ENCODE data around the gene PELO. TPM values are rescaled to one million over a fixed set of nuclear protein-coding genes. Genes with fewer than 3 reads are reported as not detected.
A peak's percentile ranks its signal among the peaks of the same experiment; 100 is the strongest.

Gene PELO
- polyA plus RNA-seq, 1 experiment = 29.6 TPM

DNA sequence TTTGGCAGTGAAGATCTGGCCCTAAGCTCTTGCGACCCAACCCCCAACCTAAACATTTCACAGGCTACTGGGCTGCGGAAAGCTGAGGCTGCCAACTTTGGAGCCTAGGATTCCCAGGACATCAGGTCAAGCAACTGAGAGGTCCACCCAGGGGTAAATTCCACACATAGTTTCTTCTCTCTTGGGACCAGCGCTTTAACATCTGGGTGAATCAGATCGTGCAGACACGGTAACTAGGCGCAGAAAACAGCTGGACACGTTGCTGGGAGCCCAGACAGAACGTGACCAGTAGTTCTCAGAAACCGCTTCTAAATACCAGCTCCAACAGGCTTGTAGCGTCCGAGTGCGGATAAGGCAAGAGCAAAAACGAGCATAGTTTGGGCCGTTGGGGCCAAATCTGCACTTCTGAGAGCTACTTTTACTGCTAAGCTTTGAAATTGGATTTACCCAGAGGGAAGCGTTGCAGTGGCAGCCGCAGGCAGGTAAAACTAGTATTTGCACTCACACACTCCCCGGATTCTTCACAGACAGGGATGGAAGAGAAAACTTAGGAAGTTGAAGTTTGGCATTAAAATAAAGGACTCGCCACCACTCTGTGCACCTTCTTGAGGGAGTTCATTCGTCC, 11.8 kb downstream of the PELO start:
- ChIA-PET POLR2A (interaction anchor here (1.0 kb wide), 1 partner anchor 10 kb away, joined by 5 read pairs; no protein-coding TSS in a partner anchor), CTCF (interaction anchor here (0.6 to 2.6 kb wide), 8 partner anchors 10 to 135 kb away, joined by 3 to 7 read pairs (median 4); no protein-coding TSS in a partner anchor)
- no peaks in the 10 kb centered on the region for H3K27me3 ChIP-seq (ENCODE audit: control insufficient read depth, insufficient read depth, low read length)
- peak overlapping the region; percentile 62 for H3K4me3 ChIP-seq (ENCODE audit: low read depth, low read length)
- DNase-seq (ENCODE audit: low read depth) = peak; percentile 69
- TF ChIP-seq, protein P1, sequence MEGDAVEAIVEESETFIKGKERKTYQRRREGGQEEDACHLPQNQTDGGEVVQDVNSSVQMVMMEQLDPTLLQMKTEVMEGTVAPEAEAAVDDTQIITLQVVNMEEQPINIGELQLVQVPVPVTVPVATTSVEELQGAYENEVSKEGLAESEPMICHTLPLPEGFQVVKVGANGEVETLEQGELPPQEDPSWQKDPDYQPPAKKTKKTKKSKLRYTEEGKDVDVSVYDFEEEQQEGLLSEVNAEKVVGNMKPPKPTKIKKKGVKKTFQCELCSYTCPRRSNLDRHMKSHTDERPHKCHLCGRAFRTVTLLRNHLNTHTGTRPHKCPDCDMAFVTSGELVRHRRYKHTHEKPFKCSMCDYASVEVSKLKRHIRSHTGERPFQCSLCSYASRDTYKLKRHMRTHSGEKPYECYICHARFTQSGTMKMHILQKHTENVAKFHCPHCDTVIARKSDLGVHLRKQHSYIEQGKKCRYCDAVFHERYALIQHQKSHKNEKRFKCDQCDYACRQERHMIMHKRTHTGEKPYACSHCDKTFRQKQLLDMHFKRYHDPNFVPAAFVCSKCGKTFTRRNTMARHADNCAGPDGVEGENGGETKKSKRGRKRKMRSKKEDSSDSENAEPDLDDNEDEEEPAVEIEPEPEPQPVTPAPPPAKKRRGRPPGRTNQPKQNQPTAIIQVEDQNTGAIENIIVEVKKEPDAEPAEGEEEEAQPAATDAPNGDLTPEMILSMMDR (IDR thresholded peaks at IDR 0.05; ENCODE audit: insufficient read depth, low read depth, low read length) = no peak
- peaks cover 2% of the 10 kb centered on the region for H3K36me3 ChIP-seq (ENCODE audit: control insufficient read depth, insufficient read depth, low read length)

DNA sequence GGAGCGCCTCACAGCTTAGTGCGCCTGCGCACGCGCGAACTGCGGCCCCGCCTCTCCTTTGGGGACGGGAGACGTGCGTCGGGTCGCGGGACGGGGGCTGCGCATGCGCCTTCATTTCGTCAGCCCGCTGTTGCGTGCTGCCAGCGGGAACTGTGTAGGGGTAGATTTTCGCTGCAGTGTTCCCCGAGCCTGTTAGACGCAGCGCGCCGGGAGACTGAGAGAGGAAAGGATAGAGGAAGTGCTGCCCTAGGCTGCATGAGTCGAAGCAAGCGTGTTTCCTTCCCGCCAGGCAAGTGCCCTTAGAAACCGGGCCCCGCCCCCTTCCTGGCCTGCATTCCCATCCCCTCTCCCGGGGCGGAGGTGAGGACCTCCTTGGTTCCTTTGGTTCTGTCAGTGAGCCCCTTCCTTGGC, 12.3 kb downstream of the PELO start:
- POLR2A ChIA-PET = interaction anchor here (1.0 kb wide), 1 partner anchor 10 kb away, joined by 5 read pairs; no protein-coding TSS in a partner anchor
- CTCF ChIA-PET = interaction anchor here (1.2 to 2.6 kb wide), 5 partner anchors 13 to 136 kb away, joined by 3 to 7 read pairs (median 4); no protein-coding TSS in a partner anchor
- DNase-seq (ENCODE audit: low read depth) = no peak
- Histone ChIP-seq H3K27me3 (ENCODE audit: control insufficient read depth, insufficient read depth, low read length) (no peaks in the 10 kb centered on the region), H3K36me3 (ENCODE audit: control insufficient read depth, insufficient read depth, low read length) (peaks cover 2% of the 10 kb centered on the region), H3K4me3 (ENCODE audit: low read depth, low read length) (peak overlapping the region; percentile 62)
- TF ChIP-seq, protein P1 (IDR thresholded peaks at IDR 0.05; ENCODE audit: insufficient read depth, low read depth, low read length) = no peak

DNA sequence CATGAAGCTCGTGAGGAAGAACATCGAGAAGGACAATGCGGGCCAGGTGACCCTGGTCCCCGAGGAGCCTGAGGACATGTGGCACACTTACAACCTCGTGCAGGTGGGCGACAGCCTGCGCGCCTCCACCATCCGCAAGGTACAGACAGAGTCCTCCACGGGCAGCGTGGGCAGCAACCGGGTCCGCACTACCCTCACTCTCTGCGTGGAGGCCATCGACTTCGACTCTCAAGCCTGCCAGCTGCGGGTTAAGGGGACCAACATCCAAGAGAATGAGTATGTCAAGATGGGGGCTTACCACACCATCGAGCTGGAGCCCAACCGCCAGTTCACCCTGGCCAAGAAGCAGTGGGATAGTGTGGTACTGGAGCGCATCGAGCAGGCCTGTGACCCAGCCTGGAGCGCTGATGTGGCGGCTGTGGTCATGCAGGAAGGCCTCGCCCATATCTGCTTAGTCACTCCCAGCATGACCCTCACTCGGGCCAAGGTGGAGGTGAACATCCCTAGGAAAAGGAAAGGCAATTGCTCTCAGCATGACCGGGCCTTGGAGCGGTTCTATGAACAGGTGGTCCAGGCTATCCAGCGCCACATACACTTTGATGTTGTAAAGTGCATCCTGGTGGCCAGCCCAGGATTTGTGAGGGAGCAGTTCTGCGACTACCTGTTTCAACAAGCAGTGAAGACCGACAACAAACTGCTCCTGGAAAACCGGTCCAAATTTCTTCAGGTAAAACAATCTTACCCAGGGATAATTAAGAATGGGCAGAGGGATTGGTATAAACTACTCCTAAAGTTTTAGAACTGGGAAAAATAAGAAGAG, 12.9 kb downstream of the PELO start:
- H3K4me3 ChIP-seq (ENCODE audit: low read depth, low read length) = peak overlapping the region; percentile 62
- CTCF ChIA-PET = interaction anchor here (1.2 to 2.6 kb wide), 4 partner anchors 13 to 115 kb away, joined by 3 to 7 read pairs (median 4); no protein-coding TSS in a partner anchor
- DNase-seq (ENCODE audit: low read depth) = no peak
- POLR2A ChIA-PET = no interaction called here
- TF ChIP-seq, protein P1 (IDR thresholded peaks at IDR 0.05; ENCODE audit: insufficient read depth, low read depth, low read length) = peak; percentile 3; the same call in 1 of the 2 replicates
- H3K27me3 ChIP-seq (ENCODE audit: control insufficient read depth, insufficient read depth, low read length) = no peaks in the 10 kb centered on the region
- H3K36me3 ChIP-seq (ENCODE audit: control insufficient read depth, insufficient read depth, low read length) = peaks cover 2% of the 10 kb centered on the region

DNA sequence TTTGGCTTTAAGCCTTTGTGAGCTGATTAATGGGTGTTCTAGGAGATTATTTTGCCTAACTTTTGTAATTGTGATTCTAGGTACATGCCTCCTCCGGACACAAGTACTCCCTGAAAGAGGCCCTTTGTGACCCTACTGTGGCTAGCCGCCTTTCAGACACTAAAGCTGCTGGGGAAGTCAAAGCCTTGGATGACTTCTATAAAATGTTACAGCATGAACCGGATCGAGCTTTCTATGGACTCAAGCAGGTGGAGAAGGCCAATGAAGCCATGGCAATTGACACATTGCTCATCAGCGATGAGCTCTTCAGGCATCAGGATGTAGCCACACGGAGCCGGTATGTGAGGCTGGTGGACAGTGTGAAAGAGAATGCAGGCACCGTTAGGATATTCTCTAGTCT, 13.6 kb downstream of the PELO start:
- H3K4me3 ChIP-seq (ENCODE audit: low read depth, low read length) = peak overlapping the region; percentile 62
- H3K36me3 ChIP-seq (ENCODE audit: control insufficient read depth, insufficient read depth, low read length) = peaks cover 2% of the 10 kb centered on the region
- POLR2A ChIA-PET = no interaction called here
- no peak for DNase-seq (ENCODE audit: low read depth)
- TF ChIP-seq, protein P1 (IDR thresholded peaks at IDR 0.05; ENCODE audit: insufficient read depth, low read depth, low read length) = no peak
- H3K27me3 ChIP-seq (ENCODE audit: control insufficient read depth, insufficient read depth, low read length) = no peaks in the 10 kb centered on the region
- CTCF ChIA-PET = interaction anchor here (1.1 to 2.6 kb wide), 3 partner anchors 110 to 114 kb away, joined by 3 to 7 read pairs (median 4); no protein-coding TSS in a partner anchor
